KMS-11 (cell line): ENCODE results near the gene CHRNB2.

Experiments used
- H2AFZ ChIP-seq: fragments of 200-600 bp; sonication (generic); 2 replicates; pipeline ENCODE4 v1.6.1; 2016; ENCODE audit warnings: antibody characterized with exemption, mixed run types, low read depth
- H3K27ac ChIP-seq: fragments of 200-600 bp; sonication (generic); 2 replicates; pipeline ENCODE4 v1.6.1; 2016; ENCODE audit warnings: mild to moderate bottlenecking, mixed run types
- H3K27me3 ChIP-seq: fragments of 200-600 bp; sonication (generic); 2 replicates; pipeline ENCODE4 v1.6.1; 2017; ENCODE audit warnings: mild to moderate bottlenecking, low read depth, mixed run types, moderate library complexity; ENCODE audit not compliant: insufficient read depth
- H3K36me3 ChIP-seq: fragments of 200-600 bp; sonication (generic); 2 replicates; pipeline ENCODE4 v1.6.1; 2017; ENCODE audit warnings: mild to moderate bottlenecking, mixed run types; ENCODE audit not compliant: insufficient read depth
- H3K4me1 ChIP-seq: fragments of 200-600 bp; sonication (generic); 2 replicates; pipeline ENCODE4 v1.6.1; 2016; ENCODE audit warnings: mild to moderate bottlenecking, low read depth, mixed run types; ENCODE audit not compliant: poor library complexity, severe bottlenecking
- H3K4me2 ChIP-seq: fragments of 200-600 bp; sonication (generic); 2 replicates; pipeline ENCODE4 v1.7.0; 2016; ENCODE audit warnings: mild to moderate bottlenecking, mixed run types
- H3K4me3 ChIP-seq: fragments of 200-600 bp; sonication (generic); IDR thresholded peaks from 2 replicates; pipeline ENCODE4 v1.6.1; 2017; ENCODE audit warnings: low read depth, low read length, mixed read lengths; ENCODE audit not compliant: insufficient read depth
- H3K79me2 ChIP-seq: fragments of 200-600 bp; sonication (generic); 2 replicates; pipeline ENCODE4 v1.6.1; 2016; ENCODE audit warnings: low read depth, mixed run types; ENCODE audit not compliant: insufficient read depth
- H3K9ac ChIP-seq: fragments of 200-600 bp; sonication (generic); 2 replicates; pipeline ENCODE4 v1.6.1; 2016; ENCODE audit warnings: mild to moderate bottlenecking, mixed run types
- H4K20me1 ChIP-seq: fragments of 200-600 bp; sonication (generic); 2 replicates; pipeline ENCODE4 v1.6.1; 2016; ENCODE audit warnings: mild to moderate bottlenecking, mixed run types; ENCODE audit not compliant: insufficient read depth
- TF ChIP-seq, protein P1 (sequence below): fragments of 200-600 bp; sonication (generic); conservative IDR thresholded peaks from 2 replicates; pipeline ENCODE4 v1.6.1; 2017; ENCODE audit warnings: low read depth, mild to moderate bottlenecking, antibody characterized with exemption, low read length, moderate library complexity, mixed read lengths

The CHRNB2 gene

GRCh38 chr1:154556422-154556821 lies 11.2 kb upstream of the CHRNB2 start:
- H4K20me1 ChIP-seq: no peaks in the 10 kb centered on the region
- peak overlapping the region; percentile 67; the same call in 1 of the 2 replicates for H3K9ac ChIP-seq
- peaks cover 51% of the 10 kb centered on the region for H3K4me1 ChIP-seq
- H3K36me3 ChIP-seq: peaks cover 36% of the 10 kb centered on the region
- H3K27me3 ChIP-seq: no peaks in the 10 kb centered on the region
- H2AFZ ChIP-seq: no peak overlapping the region
- H3K4me2 ChIP-seq: peak overlapping the region; percentile 92
- H3K4me3 ChIP-seq: no peak overlapping the region
- H3K27ac ChIP-seq: no peak overlapping the region
- peaks cover 29% of the 10 kb centered on the region for H3K79me2 ChIP-seq
- TF ChIP-seq, protein P1, sequence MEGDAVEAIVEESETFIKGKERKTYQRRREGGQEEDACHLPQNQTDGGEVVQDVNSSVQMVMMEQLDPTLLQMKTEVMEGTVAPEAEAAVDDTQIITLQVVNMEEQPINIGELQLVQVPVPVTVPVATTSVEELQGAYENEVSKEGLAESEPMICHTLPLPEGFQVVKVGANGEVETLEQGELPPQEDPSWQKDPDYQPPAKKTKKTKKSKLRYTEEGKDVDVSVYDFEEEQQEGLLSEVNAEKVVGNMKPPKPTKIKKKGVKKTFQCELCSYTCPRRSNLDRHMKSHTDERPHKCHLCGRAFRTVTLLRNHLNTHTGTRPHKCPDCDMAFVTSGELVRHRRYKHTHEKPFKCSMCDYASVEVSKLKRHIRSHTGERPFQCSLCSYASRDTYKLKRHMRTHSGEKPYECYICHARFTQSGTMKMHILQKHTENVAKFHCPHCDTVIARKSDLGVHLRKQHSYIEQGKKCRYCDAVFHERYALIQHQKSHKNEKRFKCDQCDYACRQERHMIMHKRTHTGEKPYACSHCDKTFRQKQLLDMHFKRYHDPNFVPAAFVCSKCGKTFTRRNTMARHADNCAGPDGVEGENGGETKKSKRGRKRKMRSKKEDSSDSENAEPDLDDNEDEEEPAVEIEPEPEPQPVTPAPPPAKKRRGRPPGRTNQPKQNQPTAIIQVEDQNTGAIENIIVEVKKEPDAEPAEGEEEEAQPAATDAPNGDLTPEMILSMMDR: no peak

- Histone ChIP-seq H3K4me3 (peak overlapping the region; percentile 98), H3K9ac (peak overlapping the region; percentile 67; the same call in 1 of the 2 replicates), H3K4me1 (peaks cover 42% of the 10 kb centered on the region), H3K36me3 (peaks cover 26% of the 10 kb centered on the region), H3K79me2 (peaks cover 29% of the 10 kb centered on the region), H4K20me1 (no peaks in the 10 kb centered on the region), H3K27me3 (no peaks in the 10 kb centered on the region), H3K27ac (no peak overlapping the region), H3K4me2 (peak overlapping the region; percentile 92), H2AFZ (peak overlapping the region; percentile 10; the same call in 1 of the 2 replicates)
- TF ChIP-seq, protein P1: 0 out of 2 replicates have a peak, but pooled peaks have one; percentile 21
These were observed 10.2 kb upstream of the CHRNB2 start for GRCh38 chr1:154557248-154557938.

GRCh38 chr1:154557939-154558719 lies 9.4 kb upstream of the CHRNB2 start, which contains the start of gene UBE2Q1:
Gene UBE2Q1, minus strand, starts transcription at chr1:154558662. Its CDS starts 109 bp downstream, at chr1:154558553.
- Histone ChIP-seq H3K27ac (peak within 1 kb of the TSS; percentile 56), H3K36me3 (peaks cover 19% of the 10 kb centered on the region; the same call in 1 of the 2 replicates), H3K9ac (peak within 1 kb of the TSS; percentile 67), H3K4me3 (peak within 1 kb of the TSS; percentile 100), H3K4me2 (peak within 1 kb of the TSS; percentile 92), H4K20me1 (no peaks in the 10 kb centered on the region), H3K27me3 (no peaks in the 10 kb centered on the region; the same call in 1 of the 2 replicates), H3K79me2 (peaks cover 29% of the 10 kb centered on the region), H3K4me1 (peaks cover 34% of the 10 kb centered on the region), H2AFZ (peak within 1 kb of the TSS; percentile 73)
- TF ChIP-seq, protein P1: no peak

DNA sequence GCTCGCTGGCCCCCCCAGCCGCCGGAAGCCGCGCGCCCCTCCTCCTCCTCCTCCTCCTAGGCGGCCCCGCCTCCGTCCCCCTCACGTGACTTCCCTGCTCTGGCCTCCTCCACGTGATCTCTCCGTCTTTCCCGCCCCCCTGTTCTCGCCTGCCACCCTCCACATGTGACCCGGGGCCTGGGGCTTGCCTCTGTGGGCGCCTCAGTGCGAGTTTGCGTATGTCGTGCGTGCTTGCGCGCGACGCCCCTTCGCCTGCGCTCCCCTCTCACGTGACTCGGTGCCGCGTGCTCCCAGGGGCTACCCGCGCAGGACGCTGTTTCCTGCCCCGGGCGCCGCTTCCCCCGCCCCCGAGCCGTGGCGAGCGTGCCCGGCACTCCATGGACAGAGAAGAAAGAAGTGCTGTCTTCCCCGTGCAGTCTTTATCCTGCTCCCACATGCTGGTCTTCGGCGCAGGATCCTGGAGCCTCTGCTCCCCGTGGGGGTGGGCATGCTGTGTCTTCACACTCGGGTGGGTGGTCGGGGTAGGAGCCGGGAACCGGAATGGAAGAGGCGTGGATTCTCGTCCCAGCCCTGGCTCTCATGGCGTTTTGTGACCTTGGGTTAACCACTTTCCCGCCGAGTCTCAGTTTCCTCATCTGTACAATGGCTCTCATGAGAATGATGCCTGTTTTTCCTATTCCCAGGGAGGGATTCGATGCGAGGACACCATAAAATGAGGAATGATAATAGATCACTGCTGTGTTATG lies 8.7 kb upstream of the CHRNB2 start:
- Histone ChIP-seq H3K9ac (peak overlapping the region; percentile 58), H3K27me3 (no peaks in the 10 kb centered on the region; the same call in 1 of the 2 replicates), H2AFZ (peak overlapping the region; percentile 73), H3K36me3 (peaks cover 11% of the 10 kb centered on the region; the same call in 1 of the 2 replicates), H3K4me3 (peak overlapping the region; percentile 100), H3K4me2 (peak overlapping the region; percentile 84), H4K20me1 (no peaks in the 10 kb centered on the region), H3K4me1 (peaks cover 29% of the 10 kb centered on the region), H3K27ac (peak overlapping the region; percentile 56), H3K79me2 (peaks cover 29% of the 10 kb centered on the region)
- TF ChIP-seq, protein P1: no peak
